Glutamatergic neuron (in vitro differentiated cells): Measurements from ENCODE around the gene RSPH10B. TPM values are rescaled to one million over a fixed set of nuclear protein-coding genes. Genes with fewer than 3 reads are reported as not detected.
"Not testable (repeated sequence)": the region's sequence is repeated elsewhere in the genome, so short reads cannot be mapped to it uniquely, and the experiment has no call there.

Experiments used
- DNase-seq: peaks from one replicate; pipeline ENCODE4 v3.0.0; 2022
- H3K27ac Mint-ChIP-seq: one replicate; pipeline ENCODE4 v1.8.0; 2020; ENCODE audit warnings: mild to moderate bottlenecking, mixed read lengths, inconsistent platforms; ENCODE audit not compliant: unreplicated experiment
- H3K27me3 Mint-ChIP-seq: one replicate; pipeline ENCODE4 v1.8.0; 2020; ENCODE audit warnings: mild to moderate bottlenecking, moderate library complexity, mixed read lengths, inconsistent platforms; ENCODE audit not compliant: unreplicated experiment
- H3K36me3 Mint-ChIP-seq: one replicate; pipeline ENCODE4 v1.8.0; 2020; ENCODE audit warnings: mild to moderate bottlenecking, mixed read lengths, inconsistent platforms; ENCODE audit not compliant: unreplicated experiment
- H3K4me1 Mint-ChIP-seq: one replicate; pipeline ENCODE4 v1.8.0; 2020; ENCODE audit warnings: mild to moderate bottlenecking, low read depth, mixed read lengths, inconsistent platforms; ENCODE audit not compliant: unreplicated experiment
- H3K4me3 Mint-ChIP-seq: one replicate; pipeline ENCODE4 v1.8.0; 2020; ENCODE audit warnings: mild to moderate bottlenecking, mixed read lengths, inconsistent platforms; ENCODE audit not compliant: unreplicated experiment
- H3K9me3 Mint-ChIP-seq: one replicate; pipeline ENCODE4 v1.8.0; 2020; ENCODE audit warnings: mild to moderate bottlenecking, moderate library complexity, mixed read lengths, inconsistent platforms; ENCODE audit not compliant: unreplicated experiment
- CTCF ChIP-seq: fragments of 200-600 bp; sonication (generic); IDR thresholded peaks from one replicate; pipeline ENCODE4 v1.5.0; 2021; ENCODE audit not compliant: partially characterized antibody, unreplicated experiment
- long read RNA-seq: library from polyadenylated mRNA; unstranded; transcript quantifications from one replicate; pipeline ENCODE4 v2.0.0, GENCODE V29; 2020; ENCODE audit not compliant: unreplicated experiment
- total RNA-seq: library from RNA; stranded (reverse); fragmentation: NEBNext Ultra II Directional; extraction: Animal tissue kit (Norgen Biotek cat#: 25700); gene quantifications from one replicate; pipeline ENCODE4 v1.2.1, GENCODE V29; 2021; ENCODE audit not compliant: unreplicated experiment

Gene RSPH10B
- not detected for total RNA-seq
- long read RNA-seq = 0 reads

GRCh38 chr7:5970347-5970911 is at the start of gene RSPH10B:
Gene RSPH10B (minus strand): TSS chr7:5970689. CDS start chr7:5967116, 3,573 bp downstream.
- H3K4me1 Mint-ChIP-seq, H3K36me3 Mint-ChIP-seq, DNase-seq, H3K9me3 Mint-ChIP-seq, H3K4me3 Mint-ChIP-seq, H3K27ac Mint-ChIP-seq, H3K27me3 Mint-ChIP-seq: not testable (repeated sequence)

GRCh38 chr7:6016653-6016966 is 46.1 kb upstream of the RSPH10B start:
- TF ChIP-seq CTCF = no peak
- DNase-seq = no peak
- Mint-ChIP-seq H3K4me3 (no peak overlapping the region), H3K36me3 (no peaks in the 10 kb centered on the region), H3K27me3 (peaks cover 1% of the 10 kb centered on the region), H3K27ac (peak overlapping the region; percentile 80), H3K4me1 (no peaks in the 10 kb centered on the region), H3K9me3 (no peaks in the 10 kb centered on the region)

GRCh38 chr7:6015917-6016652 is 45.6 kb upstream of the RSPH10B start:
- H3K4me3 Mint-ChIP-seq = no peak overlapping the region
- DNase-seq = no peak
- peaks cover 1% of the 10 kb centered on the region for H3K27me3 Mint-ChIP-seq
- H3K4me1 Mint-ChIP-seq = no peaks in the 10 kb centered on the region
- H3K36me3 Mint-ChIP-seq = no peaks in the 10 kb centered on the region
- TF ChIP-seq CTCF = no peak
- peak overlapping the region; percentile 80 for H3K27ac Mint-ChIP-seq
- H3K9me3 Mint-ChIP-seq = no peaks in the 10 kb centered on the region

GRCh38 chr7:6012355-6013104 is 42.0 kb upstream of the RSPH10B start:
- no peak for DNase-seq
- no peak for TF ChIP-seq CTCF
- no peaks in the 10 kb centered on the region for H3K36me3 Mint-ChIP-seq
- H3K4me1 Mint-ChIP-seq = peaks cover 3% of the 10 kb centered on the region
- peaks cover 1% of the 10 kb centered on the region for H3K27me3 Mint-ChIP-seq
- H3K4me3 Mint-ChIP-seq = no peak overlapping the region
- H3K9me3 Mint-ChIP-seq = no peaks in the 10 kb centered on the region
- no peak overlapping the region for H3K27ac Mint-ChIP-seq

- Mint-ChIP-seq H3K27ac (no peak overlapping the region), H3K27me3 (no peaks in the 10 kb centered on the region), H3K36me3 (no peaks in the 10 kb centered on the region), H3K9me3 (no peaks in the 10 kb centered on the region), H3K4me1 (peaks cover 3% of the 10 kb centered on the region), H3K4me3 (no peak overlapping the region)
- no peak for TF ChIP-seq CTCF
- no peak for DNase-seq
These were observed 41.1 kb upstream of the RSPH10B start for GRCh38 chr7:6011541-6011940.

GRCh38 chr7:6010370-6010769 is 39.9 kb upstream of the RSPH10B start:
- Mint-ChIP-seq H3K27ac (peak overlapping the region; percentile 82), H3K4me3 (peak overlapping the region; percentile 83)
- not testable (repeated sequence) for H3K4me1 Mint-ChIP-seq, DNase-seq, H3K9me3 Mint-ChIP-seq, H3K27me3 Mint-ChIP-seq, H3K36me3 Mint-ChIP-seq
